Trophoblast cell (in vitro differentiated cells and primary cell): ENCODE measurements around the gene SLC31A1.

Experiments used
- DNase-seq, 2 donors: peaks; one replicate each; pipeline ENCODE4 v3.0.0-alpha.2; 2016
- H2AFZ ChIP-seq: 2 replicates; pipeline ENCODE4 v1.6.1; 2013; ENCODE audit warnings: low read length, moderate library complexity, mild to moderate bottlenecking; ENCODE audit not compliant: insufficient read depth, poor library complexity
- H2AK5ac ChIP-seq: 2 replicates; pipeline ENCODE4 v1.6.1; 2013; ENCODE audit warnings: mild to moderate bottlenecking, low read length
- H2BK120ac ChIP-seq: 2 replicates; pipeline ENCODE4 v1.6.1; 2013; ENCODE audit warnings: low read length, mild to moderate bottlenecking, moderate library complexity; ENCODE audit not compliant: insufficient read depth, poor library complexity
- H2BK12ac ChIP-seq: 2 replicates; pipeline ENCODE4 v1.6.1; 2013; ENCODE audit warnings: mild to moderate bottlenecking, low read length, moderate library complexity
- H2BK5ac ChIP-seq: 2 replicates; pipeline ENCODE4 v1.6.1; 2013; ENCODE audit warnings: low read length, low read depth, moderate library complexity, mild to moderate bottlenecking; ENCODE audit not compliant: poor library complexity
- H3K14ac ChIP-seq: 2 replicates; pipeline ENCODE4 v1.6.1; 2013; ENCODE audit warnings: mild to moderate bottlenecking, low read length
- H3K18ac ChIP-seq: 2 replicates; pipeline ENCODE4 v1.6.1; 2013; ENCODE audit warnings: mild to moderate bottlenecking, low read length
- H3K23ac ChIP-seq: 2 replicates; pipeline ENCODE4 v1.6.1; 2013; ENCODE audit warnings: low read length
- H3K27ac ChIP-seq: 2 replicates; pipeline ENCODE4 v1.5.1; 2013; ENCODE audit warnings: low read depth, mild to moderate bottlenecking, inconsistent platforms, low read length, moderate library complexity
- H3K27me3 ChIP-seq: 2 replicates; pipeline ENCODE4 v1.6.1; 2013; ENCODE audit warnings: inconsistent platforms, mild to moderate bottlenecking, low read length, moderate library complexity; ENCODE audit not compliant: insufficient read depth
- H3K36me3 ChIP-seq, 2 experiments: 1 replicate in 1 of 2; 2 replicates in 1 of 2; pipeline ENCODE4 v1.6.1; 2013; ENCODE audit warnings: low read length in 2 of 2, mild to moderate bottlenecking in 2 of 2, moderate library complexity in 1 of 2; ENCODE audit not compliant: insufficient read depth in 2 of 2, control insufficient read depth in 1 of 2
- H3K4ac ChIP-seq: 2 replicates; pipeline ENCODE4 v1.6.1; 2013; ENCODE audit warnings: low read depth, mild to moderate bottlenecking, low read length, moderate library complexity
- H3K4me1 ChIP-seq, 2 experiments: 1 replicate in 1 of 2; 2 replicates in 1 of 2; pipeline ENCODE4 v1.6.1; 2013; ENCODE audit warnings: low read length in 2 of 2, mild to moderate bottlenecking in 2 of 2, moderate library complexity in 1 of 2; ENCODE audit not compliant: insufficient read depth in 2 of 2, control insufficient read depth in 1 of 2
- H3K4me2 ChIP-seq: 2 replicates; pipeline ENCODE4 v1.6.1; 2013; ENCODE audit warnings: inconsistent platforms, mild to moderate bottlenecking, low read length, moderate library complexity
- H3K4me3 ChIP-seq: 2 replicates; pipeline ENCODE4 v1.5.1; 2013; ENCODE audit warnings: mild to moderate bottlenecking, low read depth, low read length, inconsistent platforms
- H3K79me1 ChIP-seq: one replicate; pipeline ENCODE4 v1.6.1; 2013; ENCODE audit warnings: low read length
- H3K79me2 ChIP-seq: 2 replicates; pipeline ENCODE4 v1.6.1; 2013; ENCODE audit warnings: low read length, mild to moderate bottlenecking; ENCODE audit not compliant: control insufficient read depth, insufficient read depth, poor library complexity
- H3K9ac ChIP-seq: 2 replicates; pipeline ENCODE4 v1.6.1; 2013; ENCODE audit warnings: mild to moderate bottlenecking, low read length
- H3K9me3 ChIP-seq: 2 replicates; pipeline ENCODE4 v1.6.1; 2013; ENCODE audit warnings: low read depth, mild to moderate bottlenecking, control low read depth, inconsistent platforms, low read length; ENCODE audit not compliant: insufficient read depth
- H4K12ac ChIP-seq: 2 replicates; pipeline ENCODE4 v1.6.1; 2013; ENCODE audit warnings: low read depth, mild to moderate bottlenecking, low read length, moderate library complexity
- H4K8ac ChIP-seq: 2 replicates; pipeline ENCODE4 v1.6.1; 2013; ENCODE audit warnings: low read depth, mild to moderate bottlenecking, low read length, moderate library complexity
- H4K91ac ChIP-seq: one replicate; pipeline ENCODE4 v1.6.1; 2013; ENCODE audit warnings: low read depth, mild to moderate bottlenecking, low read length, moderate library complexity
- whole genome bisulfite sequencing: extraction: QIAGEN DNeasy Blood & Tissue Kit; methylation state at CpG from one replicate; pipeline ENCODE4 v1.1.7; 2013; ENCODE audit warnings: missing lambda C conversion rate; ENCODE audit not compliant: insufficient read length, insufficient coverage; ENCODE audit errors: extremely low coverage; 5-methylcytosine and 5-hydroxymethylcytosine counted together

Gene SLC31A1

DNA sequence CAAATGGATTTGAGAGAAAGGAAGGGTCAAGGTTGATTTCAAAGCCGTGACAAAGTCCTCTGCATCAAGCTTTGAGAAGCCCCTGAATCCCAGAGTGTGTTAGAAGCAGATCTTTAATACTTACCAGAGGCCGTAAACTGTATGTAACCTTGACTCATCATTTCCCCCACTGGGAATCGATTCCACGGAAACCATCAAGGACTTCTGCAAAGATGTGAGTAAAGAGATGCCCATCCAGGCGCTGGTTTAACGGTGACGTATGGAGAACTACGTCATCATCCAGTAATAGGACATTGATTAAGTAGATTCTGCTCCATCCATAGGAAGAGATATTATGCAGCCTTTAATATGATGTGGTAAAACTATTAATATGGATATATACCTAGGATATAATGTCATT lies 80.2 kb downstream of the SLC31A1 start:
- no peak overlapping the region for H2AK5ac ChIP-seq
- H3K27ac ChIP-seq = no peak overlapping the region
- H3K23ac ChIP-seq = no peak overlapping the region
- H3K79me1 ChIP-seq = no peaks in the 10 kb centered on the region
- H3K14ac ChIP-seq = no peak overlapping the region
- no peak overlapping the region for H3K4me2 ChIP-seq
- H4K91ac ChIP-seq = no peak overlapping the region
- no peaks in the 10 kb centered on the region for H3K36me3 ChIP-seq
- H3K79me2 ChIP-seq = no peaks in the 10 kb centered on the region
- no peak overlapping the region for H2AFZ ChIP-seq
- no peaks in the 10 kb centered on the region for H3K9me3 ChIP-seq
- H3K27me3 ChIP-seq = no peaks in the 10 kb centered on the region
- no peak overlapping the region for H4K12ac ChIP-seq
- H3K4me3 ChIP-seq = no peak overlapping the region
- DNase-seq = no peak
- no peak overlapping the region for H2BK12ac ChIP-seq
- H3K4ac ChIP-seq = no peak overlapping the region
- no peak overlapping the region for H3K9ac ChIP-seq
- no peak overlapping the region for H4K8ac ChIP-seq
- H3K18ac ChIP-seq = no peak overlapping the region
- WGBS = no CpG with 5 or more reads among the region's 8 CpGs
- H3K4me1 ChIP-seq = no peaks in the 10 kb centered on the region
- no peak overlapping the region for H2BK120ac ChIP-seq
- H2BK5ac ChIP-seq = no peak overlapping the region

DNA sequence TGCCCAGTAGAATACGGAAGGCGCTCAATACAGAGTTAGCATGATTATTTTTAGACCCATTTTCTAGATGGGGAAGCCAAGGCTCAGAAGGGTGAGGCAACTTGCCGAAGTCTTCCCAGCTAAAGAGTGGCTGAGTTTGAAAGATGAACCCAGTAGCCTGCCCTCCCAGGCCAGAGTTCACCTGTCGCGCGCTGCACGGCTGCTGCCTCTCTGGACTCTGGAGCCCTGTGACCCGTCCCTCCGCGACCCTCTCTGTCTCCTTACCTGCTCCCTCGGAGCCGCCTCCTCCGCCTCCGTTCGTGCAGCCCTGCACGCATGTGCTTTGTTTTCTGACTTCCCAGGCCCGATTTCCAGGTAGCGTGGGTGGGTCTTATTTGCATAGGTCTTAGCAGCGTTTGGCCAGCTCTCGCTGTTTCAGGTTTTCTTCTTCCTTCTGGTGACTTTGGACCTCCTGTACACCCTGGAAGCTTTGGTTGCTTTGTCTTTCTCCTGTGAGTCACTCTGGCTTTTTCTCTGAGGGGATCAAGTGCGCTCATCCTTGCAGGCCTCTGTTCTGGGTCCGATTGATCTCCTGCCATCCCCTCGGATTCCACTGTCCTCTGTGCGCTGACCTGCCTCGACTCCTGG lies 81.6 kb downstream of the SLC31A1 start, which contains the start of gene RNF183:
Gene RNF183 (minus strand): TSS at position 585 of the 627 bp plus-strand sequence. CDS start 5,192 bp downstream, outside the sequence.
- H3K4me1 ChIP-seq = no peaks in the 10 kb centered on the region
- H3K4ac ChIP-seq = no peak within 1 kb of the TSS
- no peak for DNase-seq
- no peak within 1 kb of the TSS for H3K4me2 ChIP-seq
- WGBS = no CpG with 5 or more reads among the region's 25 CpGs
- no peak within 1 kb of the TSS for H3K23ac ChIP-seq
- H3K9me3 ChIP-seq = no peaks in the 10 kb centered on the region
- no peak within 1 kb of the TSS for H2AK5ac ChIP-seq
- H3K27me3 ChIP-seq = no peaks in the 10 kb centered on the region
- H3K4me3 ChIP-seq = no peak within 1 kb of the TSS
- no peak within 1 kb of the TSS for H4K91ac ChIP-seq
- no peaks in the 10 kb centered on the region for H3K36me3 ChIP-seq
- H3K14ac ChIP-seq = no peak within 1 kb of the TSS
- no peaks in the 10 kb centered on the region for H3K79me2 ChIP-seq
- no peak within 1 kb of the TSS for H2AFZ ChIP-seq
- no peak within 1 kb of the TSS for H3K9ac ChIP-seq
- no peak within 1 kb of the TSS for H3K27ac ChIP-seq
- no peak within 1 kb of the TSS for H2BK120ac ChIP-seq
- H3K79me1 ChIP-seq = no peaks in the 10 kb centered on the region
- H2BK12ac ChIP-seq = no peak within 1 kb of the TSS
- H4K8ac ChIP-seq = no peak within 1 kb of the TSS
- no peak within 1 kb of the TSS for H2BK5ac ChIP-seq
- no peak within 1 kb of the TSS for H3K18ac ChIP-seq
- H4K12ac ChIP-seq = no peak within 1 kb of the TSS

DNA sequence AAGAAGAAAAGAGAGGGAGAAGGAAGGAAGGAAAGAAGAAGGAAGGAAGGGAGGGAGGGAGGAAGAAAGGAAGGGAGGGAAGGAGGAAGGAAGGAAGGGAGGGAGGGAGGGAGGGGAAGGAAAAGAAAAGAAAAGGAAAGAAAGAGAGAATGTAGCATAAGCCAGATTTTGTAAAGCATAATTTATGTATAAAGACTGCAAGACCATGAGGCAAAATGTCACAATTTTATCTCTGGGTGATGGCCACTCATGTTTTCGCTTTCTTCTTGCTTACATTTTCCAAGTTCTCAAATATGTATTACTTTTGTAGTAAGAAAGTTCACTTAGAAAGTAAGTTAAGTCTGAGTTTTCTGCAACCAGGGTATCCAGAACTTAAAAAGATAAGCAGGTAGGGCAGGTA lies 85.2 kb downstream of the SLC31A1 start:
- Histone ChIP-seq H4K8ac (no peak overlapping the region), H3K4me1 (no peaks in the 10 kb centered on the region), H3K79me2 (no peaks in the 10 kb centered on the region), H3K4me2 (no peak overlapping the region), H3K18ac (no peak overlapping the region), H2AFZ (no peak overlapping the region), H3K36me3 (no peaks in the 10 kb centered on the region), H3K14ac (no peak overlapping the region), H4K12ac (no peak overlapping the region), H3K9ac (no peak overlapping the region), H3K4ac (no peak overlapping the region), H3K23ac (no peak overlapping the region), H4K91ac (no peak overlapping the region), H2BK120ac (no peak overlapping the region), H3K27me3 (no peaks in the 10 kb centered on the region), H2BK5ac (no peak overlapping the region), H3K27ac (no peak overlapping the region), H3K9me3 (no peaks in the 10 kb centered on the region), H2BK12ac (no peak overlapping the region), H3K4me3 (no peak overlapping the region), H3K79me1 (no peaks in the 10 kb centered on the region), H2AK5ac (no peak overlapping the region)
- no CpG with 5 or more reads among the region's 1 CpG for WGBS
- no peak for DNase-seq

DNA sequence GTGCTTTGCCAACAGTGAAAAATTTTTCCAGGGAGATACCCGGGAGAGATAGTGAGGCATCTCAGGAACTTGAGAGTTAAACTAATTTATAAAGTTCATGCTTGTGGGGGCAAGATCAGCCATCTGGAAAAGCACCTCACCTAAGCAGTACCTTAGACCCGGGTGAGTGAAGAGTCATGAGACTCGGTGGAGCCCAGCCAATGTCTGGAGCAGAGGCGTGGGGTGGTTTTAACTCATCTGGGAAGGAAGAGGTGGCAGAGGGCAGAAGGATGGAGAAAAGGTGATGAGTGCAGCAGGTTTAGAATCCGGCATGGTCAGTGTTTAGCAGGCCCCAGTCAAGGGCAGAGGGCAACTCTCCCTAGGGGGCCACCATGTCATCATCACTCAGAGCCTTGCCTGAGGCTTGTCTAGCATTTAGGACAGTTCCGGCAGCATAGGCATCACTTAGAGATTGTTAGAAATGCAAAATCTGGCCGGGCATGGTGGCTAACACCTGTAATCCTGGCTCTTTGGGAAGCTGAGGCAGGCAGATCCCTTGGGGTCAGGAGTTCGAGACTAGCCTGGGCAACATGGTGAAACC lies 86.1 kb downstream of the SLC31A1 start:
- Histone ChIP-seq H3K27me3 (no peaks in the 10 kb centered on the region), H2BK5ac (no peak overlapping the region), H2BK120ac (no peak overlapping the region), H2AK5ac (no peak overlapping the region), H4K91ac (no peak overlapping the region), H3K9ac (no peak overlapping the region), H3K4me2 (no peak overlapping the region), H3K4ac (no peak overlapping the region), H3K79me2 (no peaks in the 10 kb centered on the region), H3K4me3 (no peak overlapping the region), H3K14ac (no peak overlapping the region), H2AFZ (no peak overlapping the region), H4K8ac (no peak overlapping the region), H3K23ac (no peak overlapping the region), H4K12ac (no peak overlapping the region), H3K79me1 (no peaks in the 10 kb centered on the region), H3K36me3 (no peaks in the 10 kb centered on the region), H3K18ac (no peak overlapping the region), H3K27ac (no peak overlapping the region), H3K9me3 (no peaks in the 10 kb centered on the region), H3K4me1 (no peaks in the 10 kb centered on the region), H2BK12ac (no peak overlapping the region)
- no CpG with 5 or more reads among the region's 8 CpGs for WGBS
- DNase-seq = peak; percentile 42 to 82
